Measurements from ENCODE around the gene PSIP1.

- TF ChIP-seq CTCF (IDR thresholded peaks at IDR 0.05; ENCODE audit: borderline replicate concordance, extremely low read depth, low read length, poor library complexity, severe bottlenecking), result no peak
- TF ChIP-seq EZH2 (IDR thresholded peaks at IDR 0.05; ENCODE audit: borderline replicate concordance, low read depth, low read length, severe bottlenecking), result no peak
These were observed 18.8 kb downstream of the PSIP1 start for GRCh38 chr9:15491950-15492349.
